NCI-H1048 (cell line): ENCODE results near the gene UBE2E1.
"Not testable (repeated sequence)": the region's sequence is repeated elsewhere in the genome, so short reads cannot be mapped to it uniquely, and the experiment has no call there.

Experiments
- DNase-seq: peaks from one replicate; lab custom pipeline; 2025; lab: John Stamatoyannopoulos, UW

The UBE2E1 gene

DNA sequence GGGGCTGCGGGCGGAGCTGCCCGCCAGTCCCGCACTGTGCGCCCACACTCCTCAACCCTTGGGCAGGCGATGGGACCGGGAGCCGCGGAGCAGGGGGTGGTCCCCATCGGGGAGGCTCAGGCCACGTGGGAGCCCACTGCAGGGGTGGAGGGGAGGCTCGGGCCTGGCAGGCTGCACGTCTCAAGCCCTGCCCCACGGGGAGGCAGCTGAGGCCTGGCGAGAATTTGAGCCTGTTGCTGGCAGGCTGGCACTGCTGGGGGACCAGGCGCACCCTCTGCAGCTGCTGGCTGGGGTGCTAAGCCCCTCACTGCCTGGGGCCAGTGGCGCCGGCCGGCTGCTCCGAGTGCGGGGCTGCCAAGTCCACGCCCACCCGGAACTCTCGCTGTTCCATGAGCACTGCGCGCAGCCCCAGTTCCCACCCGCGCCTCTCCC lies 76.7 kb downstream of the UBE2E1 start:
- no peak for DNase-seq

DNA sequence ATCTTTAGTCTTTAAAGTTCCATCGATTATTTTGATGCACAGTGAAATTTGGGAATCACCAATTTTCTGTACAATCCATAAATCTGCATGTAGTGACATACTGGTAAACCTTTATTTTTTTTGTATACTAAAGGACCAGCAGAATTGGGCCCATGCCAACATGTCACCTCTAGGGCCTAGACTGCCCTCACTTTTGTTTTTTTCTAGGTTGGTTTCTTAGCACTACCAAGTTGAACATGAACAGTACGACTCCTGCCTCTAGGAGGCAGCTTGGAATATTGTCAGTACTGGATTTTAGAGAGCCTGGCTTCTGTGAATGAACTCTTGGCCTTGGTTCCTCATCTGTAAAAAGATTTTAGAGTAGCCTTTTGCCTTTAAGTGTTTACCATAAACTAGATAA lies 78.7 kb downstream of the UBE2E1 start:
- DNase-seq, result no peak

DNA sequence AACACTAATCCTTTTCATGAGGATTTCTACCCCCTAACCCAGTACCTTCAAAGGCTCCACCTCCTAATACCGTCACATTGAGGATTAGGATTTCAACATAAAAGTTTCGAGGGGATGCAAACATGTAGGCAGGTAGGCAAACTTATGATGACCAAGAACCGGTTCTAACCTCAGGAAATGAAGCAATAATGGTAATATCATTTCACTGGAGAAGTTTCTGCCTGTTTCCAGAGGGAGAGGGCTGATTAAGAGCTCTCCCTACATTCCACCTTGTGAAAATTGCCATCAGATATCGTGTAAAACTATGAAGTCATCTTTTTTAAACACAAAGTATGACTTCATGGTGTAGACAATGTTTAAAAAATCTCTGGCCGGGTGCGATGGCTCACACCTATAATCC lies 79.5 kb downstream of the UBE2E1 start:
- no peak for DNase-seq

DNA sequence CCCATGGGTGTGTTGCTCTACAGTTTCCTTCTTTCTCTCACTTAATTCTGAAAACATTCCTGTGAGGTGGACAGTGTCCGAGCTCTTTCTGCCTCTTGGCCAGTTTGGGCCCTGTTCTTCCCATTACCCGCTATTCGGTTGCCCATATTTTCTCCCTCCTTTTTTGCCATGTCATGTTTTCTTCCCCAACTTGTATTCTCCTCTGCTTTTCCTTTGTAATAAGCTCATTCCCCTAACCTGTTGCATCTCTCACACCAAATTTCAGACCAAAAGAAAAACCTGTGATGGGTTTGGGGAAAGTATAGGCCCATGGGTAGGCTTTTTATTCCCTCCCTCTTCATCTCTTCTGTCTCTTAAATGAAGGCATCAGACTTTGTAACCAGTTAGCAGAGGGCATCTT lies 80.6 kb downstream of the UBE2E1 start:
- DNase-seq, result no peak

DNA sequence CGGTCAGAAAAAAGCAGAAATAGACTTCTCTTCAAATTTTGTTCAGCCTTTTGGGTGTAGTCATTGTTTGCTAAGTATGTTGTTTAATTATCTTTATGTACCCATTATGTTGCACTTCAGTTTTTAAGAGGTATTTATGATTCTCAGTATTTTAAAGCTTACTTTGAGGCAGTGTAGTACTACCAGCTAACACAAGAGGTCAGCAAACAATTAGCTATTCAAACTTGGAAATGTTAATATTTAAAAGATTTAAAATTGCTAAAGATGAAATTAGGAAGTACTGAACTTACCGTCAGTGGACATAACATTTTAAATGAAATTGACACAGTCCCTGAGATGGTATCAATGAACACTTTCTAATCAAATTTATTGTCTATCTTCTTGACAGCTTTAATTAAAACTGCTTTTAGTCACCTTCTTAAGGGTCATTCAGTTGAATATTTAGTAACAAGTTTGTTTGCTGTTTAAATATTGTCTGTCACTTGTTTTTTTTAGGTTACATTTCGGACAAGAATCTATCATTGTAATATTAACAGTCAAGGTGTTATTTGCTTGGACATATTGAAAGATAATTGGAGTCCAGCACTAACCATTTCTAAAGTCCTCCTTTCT lies 83.0 kb downstream of the UBE2E1 start:
- DNase-seq, result no peak

DNA sequence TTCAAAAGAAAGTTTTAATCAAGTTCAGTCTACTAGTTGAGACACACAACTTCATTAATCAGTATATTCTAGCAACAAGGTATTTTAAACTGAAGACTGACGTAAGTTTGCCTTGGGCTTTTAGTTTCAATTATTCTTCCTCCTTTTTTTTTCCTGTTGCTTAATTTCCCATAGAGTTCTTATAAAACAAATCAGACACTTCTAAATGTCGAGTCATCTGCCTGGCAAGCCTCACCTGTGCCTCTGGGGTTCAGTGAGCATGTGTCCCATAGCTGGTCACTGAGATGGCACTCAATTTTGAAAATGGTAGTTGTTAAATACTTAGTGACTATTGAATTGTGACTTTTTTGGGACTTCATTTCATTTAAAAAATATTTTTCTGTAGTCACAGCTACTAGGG lies 83.6 kb downstream of the UBE2E1 start:
- no peak for DNase-seq

DNA sequence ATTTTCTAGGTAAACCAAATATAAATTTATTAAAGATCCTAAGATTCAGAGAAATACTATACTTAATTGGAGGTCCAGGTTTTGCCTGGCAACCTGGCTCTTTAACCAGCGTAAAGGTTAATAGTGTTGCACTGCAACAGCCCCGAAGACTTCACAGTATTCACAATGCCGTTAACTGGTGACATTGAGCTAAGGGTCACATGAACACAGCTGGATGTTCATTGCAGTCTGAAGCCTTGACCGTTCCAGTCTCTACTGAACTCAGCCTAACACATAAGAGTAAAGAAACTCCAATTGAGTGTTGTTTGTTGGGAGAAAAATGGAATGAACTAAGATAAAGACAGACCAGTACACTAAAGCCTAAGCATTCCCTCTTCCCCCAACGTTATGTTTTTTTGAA lies 84.2 kb downstream of the UBE2E1 start:
- DNase-seq, result no peak

DNA sequence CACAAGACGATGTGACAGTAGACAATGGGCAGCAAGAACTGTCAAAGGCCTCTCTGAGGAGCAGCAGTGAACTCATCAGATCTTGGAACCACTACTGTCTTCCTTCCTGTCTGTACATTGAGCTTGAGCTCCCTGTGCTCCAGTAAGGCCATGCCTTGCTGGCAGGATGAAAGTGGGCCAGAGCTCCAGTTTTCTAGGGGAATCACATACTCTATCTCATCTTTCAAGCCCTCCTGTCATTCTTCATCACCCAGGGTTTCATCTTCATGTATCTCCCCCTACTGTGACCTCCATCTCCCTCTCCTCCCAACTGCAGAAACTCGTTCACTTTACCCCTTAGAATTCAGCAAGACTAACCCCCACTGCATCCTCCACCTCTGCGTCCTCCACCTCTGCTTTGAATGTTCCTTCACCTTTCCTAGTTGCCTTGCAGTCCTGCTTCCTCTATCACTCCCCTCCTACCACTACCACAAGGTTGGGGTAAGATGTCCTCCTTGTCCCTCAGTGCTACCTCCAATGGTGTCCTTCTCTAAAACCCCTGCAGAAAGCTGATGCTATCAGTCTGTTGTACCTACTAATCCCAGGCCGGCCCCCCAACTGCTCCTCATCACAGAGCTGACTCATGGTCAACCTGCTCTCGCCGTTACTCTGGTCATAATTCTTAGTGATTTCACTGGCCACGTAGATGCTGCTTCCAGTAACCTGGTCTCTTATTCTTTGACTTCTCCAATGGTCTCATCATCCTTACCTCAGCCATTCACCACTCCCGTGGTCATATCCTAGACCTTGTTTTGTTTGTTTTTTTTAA lies 88.7 kb downstream of the UBE2E1 start:
- DNase-seq, result no peak

DNA sequence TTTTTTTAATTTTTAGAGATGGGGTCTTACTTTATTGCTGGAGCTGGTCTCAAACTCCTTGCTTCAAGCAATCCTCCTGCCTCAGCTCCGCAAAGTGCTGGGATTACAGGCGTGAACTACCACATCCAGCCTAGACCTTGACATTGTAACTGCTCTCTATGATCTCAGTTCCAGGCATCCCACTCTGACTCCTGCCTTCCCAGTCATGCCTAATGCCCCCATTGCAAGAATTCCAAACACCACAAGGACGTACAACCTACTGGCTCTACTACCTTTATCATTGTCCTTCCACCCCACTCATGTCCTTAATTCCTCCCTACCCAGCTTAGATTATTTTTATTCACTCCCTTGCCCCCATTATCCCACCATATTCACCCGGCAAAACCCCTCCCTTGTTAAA lies 89.4 kb downstream of the UBE2E1 start:
- DNase-seq, result no peak

DNA sequence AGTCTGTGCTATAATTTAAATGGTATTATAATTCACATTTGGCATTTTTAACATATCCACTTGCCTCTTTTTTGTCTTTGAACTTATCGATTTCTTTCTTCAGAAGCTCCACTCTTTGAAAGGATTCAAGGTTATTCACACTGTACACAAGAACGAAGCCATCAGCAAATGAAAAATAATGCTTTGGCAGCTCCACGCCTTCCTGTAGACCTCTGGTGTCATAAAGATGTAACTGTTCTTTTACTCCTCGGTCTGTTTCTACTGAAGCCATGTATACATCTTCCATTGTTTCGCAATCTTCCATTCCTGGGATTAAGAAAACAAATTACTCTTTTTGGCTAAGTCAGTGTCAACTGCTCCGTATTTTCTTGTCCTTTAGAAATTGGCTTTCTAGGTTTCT lies 95.0 kb downstream of the UBE2E1 start:
- no peak for DNase-seq

DNA sequence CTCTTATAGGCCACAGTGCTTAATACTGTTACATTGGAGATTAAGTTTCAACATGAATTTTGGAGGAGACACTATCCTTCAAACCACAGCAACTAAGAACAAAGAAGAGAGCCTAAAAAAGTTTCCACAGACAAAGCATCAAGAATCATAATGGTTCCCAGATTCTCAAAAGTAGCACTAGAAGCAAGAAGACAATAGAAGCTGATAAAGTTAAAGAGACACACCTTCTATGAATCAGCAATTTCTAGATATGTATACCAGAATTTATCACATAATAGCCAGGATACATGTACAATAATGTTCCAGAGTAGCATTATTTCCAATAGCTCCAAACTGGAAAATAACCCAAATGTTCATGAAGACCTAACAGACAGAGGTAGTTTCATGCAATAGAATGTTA lies 98.8 kb downstream of the UBE2E1 start:
- DNase-seq, result no peak

DNA sequence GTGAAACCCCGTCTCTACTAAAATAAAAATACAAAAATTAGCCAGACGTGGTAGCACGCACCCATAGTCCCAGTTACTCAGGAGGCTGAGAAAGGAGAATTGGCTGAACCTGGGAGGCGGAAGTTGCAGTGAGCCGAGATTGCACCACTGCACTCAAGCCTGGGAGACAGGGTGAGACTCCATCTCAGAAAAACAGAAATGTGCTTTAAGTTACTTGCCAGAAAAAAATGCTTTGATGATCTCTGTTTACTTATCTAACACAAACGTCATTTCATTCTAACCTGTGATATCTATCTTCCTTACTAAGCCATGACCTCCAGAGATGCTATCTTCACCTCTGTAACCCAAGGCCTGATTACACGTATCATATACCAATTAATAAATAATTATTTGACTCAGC lies 103.6 kb downstream of the UBE2E1 start:
- no peak for DNase-seq

DNA sequence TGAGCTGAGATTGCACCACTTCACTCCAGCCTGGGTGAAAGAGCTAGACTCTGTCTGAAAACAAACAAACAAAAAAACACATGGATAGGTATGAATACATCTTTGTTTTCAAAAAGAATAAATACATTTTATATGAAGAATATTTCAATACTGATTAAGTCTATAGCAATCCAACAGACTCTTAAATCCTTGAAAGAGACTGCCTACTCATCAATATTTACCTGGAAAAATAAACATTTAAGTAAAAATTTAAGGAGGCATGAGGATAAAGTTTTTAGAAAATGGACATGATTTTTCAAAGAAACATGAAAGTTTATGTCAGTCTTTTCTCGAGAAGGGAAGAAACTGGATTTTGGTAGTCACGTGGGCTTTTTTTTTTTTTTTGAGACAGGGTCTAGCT lies 105.6 kb downstream of the UBE2E1 start:
- DNase-seq, result no peak

DNA sequence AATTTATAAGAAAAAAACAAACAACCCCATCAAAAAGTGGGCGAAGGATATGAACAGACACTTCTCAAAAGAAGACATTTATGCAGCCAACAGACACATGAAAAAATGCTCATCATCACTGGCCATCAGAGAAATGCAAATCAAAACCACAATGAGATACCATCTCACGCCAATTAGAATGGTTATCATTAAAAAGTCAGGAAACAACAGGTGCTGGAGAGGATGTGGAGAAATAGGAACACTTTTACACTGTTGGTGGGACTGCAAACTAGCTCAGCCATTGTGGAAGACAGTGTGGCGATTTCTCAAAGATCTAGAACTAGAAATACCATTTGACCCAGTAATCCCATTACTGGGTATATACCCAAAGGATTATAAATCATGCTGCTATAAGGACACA lies 106.6 kb downstream of the UBE2E1 start:
- not testable (repeated sequence) for DNase-seq

DNA sequence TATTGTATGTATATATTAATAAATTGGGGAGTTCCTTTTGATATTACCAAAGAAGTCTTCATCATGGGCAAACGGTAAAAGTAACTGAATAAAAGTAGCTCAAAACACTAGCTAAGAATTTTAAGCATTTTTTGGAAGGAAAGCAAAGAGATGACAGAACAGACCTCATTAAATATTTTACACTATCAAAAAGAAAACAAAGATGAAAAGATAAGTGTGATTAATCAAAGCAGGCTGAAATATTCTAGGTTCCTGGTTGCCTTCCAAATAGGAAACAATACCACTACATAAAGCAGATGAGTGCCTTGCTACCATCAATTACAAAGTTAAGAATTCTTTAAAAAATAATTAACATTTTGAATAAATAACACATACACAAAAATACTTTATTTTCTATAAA lies 107.4 kb downstream of the UBE2E1 start:
- DNase-seq, result no peak

DNA sequence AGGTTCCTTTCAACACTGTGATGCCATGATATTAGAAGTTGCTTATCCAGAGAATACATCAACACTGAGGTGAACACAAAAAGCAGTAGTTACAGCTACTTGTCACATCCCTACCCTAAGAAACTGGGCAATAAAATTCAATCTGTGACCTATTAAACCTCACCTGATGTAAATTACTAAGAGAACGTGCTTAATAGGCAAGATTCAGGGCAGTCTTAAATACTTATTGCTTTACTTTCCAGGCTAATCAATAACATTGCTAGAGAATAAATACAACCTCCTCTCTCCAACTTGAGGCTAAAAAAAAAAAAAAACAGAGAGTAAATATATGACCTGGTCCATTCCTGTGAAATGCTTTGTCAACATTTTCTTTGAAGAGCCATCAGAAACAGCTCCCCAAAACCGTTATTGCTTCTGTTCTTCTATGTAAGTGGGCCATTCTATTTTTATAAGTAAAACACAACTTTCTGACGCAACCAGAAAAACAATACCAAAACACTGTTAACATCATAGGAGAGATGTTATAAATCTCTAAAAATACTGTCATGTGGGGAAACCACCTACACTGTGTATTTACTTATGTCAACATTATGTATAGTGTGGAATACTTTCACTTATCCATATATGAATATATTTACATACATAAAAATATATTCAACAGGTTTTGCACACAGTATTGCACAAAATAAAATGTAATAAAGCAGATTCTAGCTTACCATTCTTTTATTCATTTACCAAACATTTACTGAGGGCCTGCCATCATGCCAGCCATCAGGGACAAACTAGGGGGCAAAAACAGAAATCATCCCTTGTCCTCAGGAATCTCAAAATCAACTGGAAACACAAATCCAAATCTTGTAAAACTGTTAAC lies 108.4 kb downstream of the UBE2E1 start:
- no peak for DNase-seq

DNA sequence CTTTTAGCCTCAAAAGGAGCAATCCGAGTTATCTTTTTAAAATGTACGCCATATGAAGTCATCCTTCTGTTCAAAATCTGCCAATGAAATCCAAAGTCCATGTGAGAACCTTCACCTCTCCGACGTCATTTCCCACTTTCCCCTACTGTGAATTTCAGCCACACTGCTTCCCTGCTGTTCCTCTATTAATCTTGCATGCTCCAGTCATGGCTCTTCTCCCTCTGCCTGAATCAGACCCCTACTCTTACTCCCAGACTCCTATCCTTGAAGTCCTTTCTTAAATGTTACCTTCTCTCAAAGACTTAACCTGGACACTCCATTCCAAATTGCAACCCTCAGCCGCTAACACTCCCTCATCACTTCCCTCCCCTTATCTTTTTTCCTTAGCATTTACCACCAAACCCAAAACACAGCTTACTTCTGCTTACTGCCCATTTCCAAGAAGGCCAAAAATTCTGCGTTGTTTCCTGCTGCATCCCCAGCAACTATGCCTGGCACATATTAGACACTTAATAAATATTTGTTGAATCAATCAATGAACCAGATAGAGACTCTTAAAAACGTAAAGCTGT lies 109.9 kb downstream of the UBE2E1 start:
- DNase-seq, result no peak

DNA sequence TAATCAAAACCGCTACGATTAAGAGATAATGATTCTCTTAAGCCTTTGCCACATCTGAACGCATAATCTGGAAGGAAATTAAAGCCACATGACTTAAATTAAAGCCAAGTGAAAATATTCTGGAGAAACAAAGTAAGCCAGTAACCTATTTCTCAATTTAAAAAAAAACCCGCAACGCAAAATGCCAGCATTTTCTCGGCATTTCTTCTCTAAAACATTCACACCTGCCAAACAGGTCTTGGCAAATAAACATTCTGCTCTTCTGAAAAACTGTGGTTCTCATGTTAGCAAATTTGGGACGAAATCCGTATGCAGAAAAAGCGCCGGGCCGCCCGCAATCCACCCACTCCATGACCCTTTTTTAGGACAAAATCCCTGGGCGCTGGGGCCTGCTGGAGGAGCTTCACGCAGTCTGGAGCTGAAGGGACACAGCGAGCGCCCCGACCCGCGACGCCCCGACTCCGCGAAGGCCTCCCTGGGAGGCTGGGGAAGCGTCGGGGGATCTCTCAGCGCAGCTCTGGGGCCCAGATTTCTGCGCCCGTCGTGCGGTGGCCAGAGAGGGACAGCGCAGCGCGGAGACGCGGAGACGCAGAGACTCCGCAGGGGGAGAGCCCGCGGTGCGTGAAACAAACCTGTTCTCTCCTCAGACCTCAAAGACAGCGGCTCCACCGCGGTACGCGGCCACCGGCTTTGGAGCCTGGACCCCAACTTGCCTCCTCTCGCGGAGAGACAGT lies 110.6 kb downstream of the UBE2E1 start:
- DNase-seq, result no peak

DNA sequence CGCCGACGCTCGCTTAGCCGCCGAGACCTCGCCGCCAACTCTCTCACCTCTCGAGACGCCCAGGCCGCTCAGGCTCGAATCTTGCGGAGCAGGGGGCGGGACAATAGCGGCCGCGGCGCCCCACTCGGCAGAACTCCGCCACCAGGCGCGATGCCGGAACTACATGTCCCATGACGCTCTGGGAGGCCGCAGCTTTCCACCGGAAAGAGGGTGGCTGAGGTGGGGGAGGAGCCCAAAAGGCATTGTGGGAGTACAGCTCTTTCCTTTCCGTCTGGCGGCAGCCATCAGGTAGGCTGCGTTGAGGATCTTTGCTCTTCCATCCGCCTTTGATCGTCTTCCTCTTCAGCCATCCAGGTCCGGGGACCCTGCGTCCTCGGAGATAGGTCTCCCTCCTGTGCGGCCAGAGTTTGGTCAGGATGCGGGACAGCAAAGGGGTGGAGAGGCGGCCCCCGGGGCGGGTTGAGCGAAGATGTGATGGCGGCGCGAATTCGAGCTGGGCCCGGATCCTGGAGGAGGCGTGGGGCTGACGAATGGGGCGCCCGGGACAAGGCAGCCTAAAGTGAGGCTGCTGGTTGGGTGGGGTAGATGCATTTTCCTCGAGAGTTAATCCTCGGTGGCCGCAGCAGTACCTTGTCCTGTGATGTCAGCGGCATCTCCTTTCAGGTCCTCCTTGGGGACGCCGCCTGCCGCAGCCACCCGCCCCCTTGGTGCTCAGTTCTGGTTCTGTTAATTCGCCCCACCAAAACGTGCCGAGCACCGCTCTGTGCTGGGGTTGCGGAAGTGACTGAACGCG lies 111.3 kb downstream of the UBE2E1 start, which contains the start of the genes NKIRAS1 and RPL15:
NKIRAS1 (minus strand) TSS at position 105 of the 793 bp plus-strand sequence. CDS start 6,086 bp downstream, outside the sequence.
RPL15 (plus strand) TSS at position 247 of the 793 bp plus-strand sequence. CDS start 728 bp downstream, outside the sequence.
- DNase-seq, result peak; percentile 91

DNA sequence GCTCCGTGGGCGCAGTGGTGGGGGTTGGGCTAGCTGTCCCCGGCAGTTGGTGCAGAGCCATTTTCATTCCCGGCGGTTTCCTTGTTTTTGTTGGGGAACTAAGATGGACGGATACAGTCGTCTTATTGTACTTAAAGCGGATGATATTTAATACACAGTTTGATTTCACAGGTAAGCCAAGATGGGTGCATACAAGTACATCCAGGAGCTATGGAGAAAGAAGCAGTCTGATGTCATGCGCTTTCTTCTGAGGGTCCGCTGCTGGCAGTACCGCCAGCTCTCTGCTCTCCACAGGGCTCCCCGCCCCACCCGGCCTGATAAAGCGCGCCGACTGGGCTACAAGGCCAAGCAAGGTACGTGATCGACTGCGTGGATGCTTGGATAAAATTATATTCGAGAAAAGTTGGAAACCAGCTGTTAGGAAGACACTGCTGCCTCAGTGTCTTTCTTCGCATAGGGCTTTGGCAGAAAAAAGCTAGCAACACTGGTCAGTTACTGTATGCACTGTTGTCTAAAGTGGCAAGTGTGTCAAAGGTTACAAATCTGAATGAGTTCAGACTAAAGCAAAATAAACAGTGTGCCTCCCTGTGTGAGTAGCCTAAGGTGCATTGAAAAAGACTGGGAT lies 112.0 kb downstream of the UBE2E1 start:
- DNase-seq, result not testable (repeated sequence)
